ENCODE results near the gene OR8H2.
"Not testable (repeated sequence)": the region's sequence is repeated elsewhere in the genome, so short reads cannot be mapped to it uniquely, and the experiment has no call there.

The OR8H2 gene, protein sequence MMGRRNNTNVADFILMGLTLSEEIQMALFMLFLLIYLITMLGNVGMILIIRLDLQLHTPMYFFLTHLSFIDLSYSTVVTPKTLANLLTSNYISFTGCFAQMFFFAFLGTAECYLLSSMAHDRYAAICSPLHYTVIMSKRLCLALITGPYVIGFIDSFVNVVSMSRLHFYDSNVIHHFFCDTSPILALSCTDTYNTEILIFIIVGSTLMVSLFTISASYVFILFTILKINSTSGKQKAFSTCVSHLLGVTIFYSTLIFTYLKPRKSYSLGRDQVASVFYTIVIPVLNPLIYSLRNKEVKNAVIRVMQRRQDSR

DNA sequence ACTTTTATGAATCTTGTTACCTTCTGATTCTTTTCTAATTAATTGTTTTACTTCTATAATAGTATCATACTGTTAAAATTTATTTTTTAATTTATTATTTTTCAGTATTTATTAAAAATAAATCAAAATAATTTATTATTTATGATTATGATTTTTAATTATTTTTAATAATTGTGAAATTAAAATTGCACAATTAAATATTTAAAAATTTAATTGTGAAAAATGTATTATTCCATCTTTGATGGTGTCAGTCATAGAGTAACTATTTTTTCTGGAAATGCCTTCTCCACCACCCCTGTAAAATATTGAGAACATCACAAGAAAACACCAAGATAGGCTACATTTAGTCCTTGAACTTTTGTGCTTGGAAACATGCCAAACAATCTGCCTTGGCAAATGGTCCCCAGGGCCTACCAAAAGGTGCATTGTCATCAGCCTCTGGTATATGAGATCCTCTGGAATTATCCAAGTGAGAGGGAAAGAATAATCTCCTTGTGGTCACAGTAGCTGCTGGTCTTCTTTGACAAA lies at the start of gene OR8H2:
TSS of gene OR8H2 (plus strand) at position 478 of the 528 bp plus-strand sequence. CDS start 1,356 bp downstream, outside the sequence.
- Histone ChIP-seq H3K27me3 (ENCODE audit: insufficient read depth, low read length) (no peaks in the 10 kb centered on the region), H3K4me2 (ENCODE audit: low read length) (no peak within 1 kb of the TSS), H3K27ac (ENCODE audit: low read depth, low read length, poor library complexity, severe bottlenecking) (no peak within 1 kb of the TSS), H4K20me1 (ENCODE audit: insufficient read depth, low read length) (no peaks in the 10 kb centered on the region), H3K4me1 (ENCODE audit: insufficient read depth, low read length, severe bottlenecking) (no peaks in the 10 kb centered on the region), H2AFZ (ENCODE audit: low read length) (no peak within 1 kb of the TSS), H3K79me2 (ENCODE audit: insufficient read depth, low read length) (no peaks in the 10 kb centered on the region), H3K4me3 (ENCODE audit: low read depth, low read length, poor library complexity, severe bottlenecking) (no peak within 1 kb of the TSS), H3K36me3 (ENCODE audit: insufficient read depth, low read length) (no peaks in the 10 kb centered on the region), H3K9me3 (ENCODE audit: low read length) (no peaks in the 10 kb centered on the region), H3F3A (ENCODE audit: insufficient read depth, low read length) (no peaks in the 10 kb centered on the region), H3K9ac (ENCODE audit: low read length) (no peak within 1 kb of the TSS), H3K9me2 (ENCODE audit: low read depth, low read length) (no peaks in the 10 kb centered on the region)
- no peak for TF ChIP-seq EZH2 (IDR thresholded peaks at IDR 0.05; ENCODE audit: borderline replicate concordance, low read length)
- TF ChIP-seq, protein P1, sequence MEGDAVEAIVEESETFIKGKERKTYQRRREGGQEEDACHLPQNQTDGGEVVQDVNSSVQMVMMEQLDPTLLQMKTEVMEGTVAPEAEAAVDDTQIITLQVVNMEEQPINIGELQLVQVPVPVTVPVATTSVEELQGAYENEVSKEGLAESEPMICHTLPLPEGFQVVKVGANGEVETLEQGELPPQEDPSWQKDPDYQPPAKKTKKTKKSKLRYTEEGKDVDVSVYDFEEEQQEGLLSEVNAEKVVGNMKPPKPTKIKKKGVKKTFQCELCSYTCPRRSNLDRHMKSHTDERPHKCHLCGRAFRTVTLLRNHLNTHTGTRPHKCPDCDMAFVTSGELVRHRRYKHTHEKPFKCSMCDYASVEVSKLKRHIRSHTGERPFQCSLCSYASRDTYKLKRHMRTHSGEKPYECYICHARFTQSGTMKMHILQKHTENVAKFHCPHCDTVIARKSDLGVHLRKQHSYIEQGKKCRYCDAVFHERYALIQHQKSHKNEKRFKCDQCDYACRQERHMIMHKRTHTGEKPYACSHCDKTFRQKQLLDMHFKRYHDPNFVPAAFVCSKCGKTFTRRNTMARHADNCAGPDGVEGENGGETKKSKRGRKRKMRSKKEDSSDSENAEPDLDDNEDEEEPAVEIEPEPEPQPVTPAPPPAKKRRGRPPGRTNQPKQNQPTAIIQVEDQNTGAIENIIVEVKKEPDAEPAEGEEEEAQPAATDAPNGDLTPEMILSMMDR (IDR thresholded peaks at IDR 0.05; ENCODE audit: low read length): no peak

DNA sequence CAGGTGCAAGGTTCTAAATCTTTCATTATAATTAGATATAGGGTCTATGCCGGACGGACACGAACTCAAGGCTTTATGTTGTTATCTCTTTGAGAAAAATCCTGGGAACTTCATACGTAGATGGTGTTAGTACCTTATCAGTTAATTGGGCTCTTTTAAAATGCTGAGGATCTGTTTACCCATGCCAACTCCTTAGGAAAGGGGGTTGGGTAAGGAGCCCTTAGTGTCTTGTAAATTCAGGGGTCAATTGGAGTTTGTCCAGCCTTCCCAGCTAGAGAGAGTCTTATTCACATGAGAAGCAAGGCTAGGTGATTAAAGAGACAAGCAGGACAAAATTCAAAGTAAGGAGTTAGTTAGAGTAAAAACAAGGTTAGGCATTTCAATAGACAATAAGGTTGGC lies 47.1 kb upstream of the OR8H2 start:
- not testable (repeated sequence) for H3K4me2 ChIP-seq (ENCODE audit: low read length); H3K9ac ChIP-seq (ENCODE audit: low read length); H3K9me3 ChIP-seq (ENCODE audit: low read length); H2AFZ ChIP-seq (ENCODE audit: low read length); H4K20me1 ChIP-seq (ENCODE audit: insufficient read depth, low read length); H3K4me3 ChIP-seq (ENCODE audit: low read depth, low read length, poor library complexity, severe bottlenecking); H3K9me2 ChIP-seq (ENCODE audit: low read depth, low read length); H3K36me3 ChIP-seq (ENCODE audit: insufficient read depth, low read length); H3F3A ChIP-seq (ENCODE audit: insufficient read depth, low read length); H3K27me3 ChIP-seq (ENCODE audit: insufficient read depth, low read length); H3K27ac ChIP-seq (ENCODE audit: low read depth, low read length, poor library complexity, severe bottlenecking); H3K4me1 ChIP-seq (ENCODE audit: insufficient read depth, low read length, severe bottlenecking); H3K79me2 ChIP-seq (ENCODE audit: insufficient read depth, low read length)

DNA sequence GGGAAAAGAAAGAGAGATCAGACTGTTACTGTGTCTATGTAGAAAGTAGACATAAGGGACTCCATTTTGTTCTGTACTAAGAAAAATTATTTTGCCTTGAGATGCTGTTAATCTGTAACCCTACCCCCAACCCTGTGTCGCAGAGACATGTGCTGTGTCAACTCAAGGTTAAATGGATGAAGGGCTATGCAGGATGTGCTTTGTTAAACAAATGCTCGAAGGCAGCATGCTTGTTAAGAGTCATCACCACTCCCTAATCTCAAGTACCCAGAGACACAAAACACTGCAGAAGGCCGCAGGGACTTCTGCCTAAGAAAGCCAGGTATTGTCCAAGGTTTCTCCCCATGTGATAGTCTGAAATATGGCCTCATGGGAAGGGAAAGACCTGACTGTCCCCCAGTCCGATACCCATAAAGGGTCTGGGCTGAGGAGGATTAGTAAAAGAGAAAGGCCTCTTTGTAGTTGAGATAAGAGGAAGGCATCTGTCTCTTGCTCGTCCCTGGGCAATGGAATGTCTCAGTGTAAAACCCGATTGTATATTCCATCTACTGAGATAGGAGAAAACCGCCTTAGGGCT lies 45.7 kb upstream of the OR8H2 start:
- not testable (repeated sequence) for H3K27me3 ChIP-seq (ENCODE audit: insufficient read depth, low read length); H3K4me3 ChIP-seq (ENCODE audit: low read depth, low read length, poor library complexity, severe bottlenecking); H3K4me2 ChIP-seq (ENCODE audit: low read length); H3K9ac ChIP-seq (ENCODE audit: low read length); H2AFZ ChIP-seq (ENCODE audit: low read length); H3K4me1 ChIP-seq (ENCODE audit: insufficient read depth, low read length, severe bottlenecking); H3K27ac ChIP-seq (ENCODE audit: low read depth, low read length, poor library complexity, severe bottlenecking); H3K9me2 ChIP-seq (ENCODE audit: low read depth, low read length); H3F3A ChIP-seq (ENCODE audit: insufficient read depth, low read length); H3K36me3 ChIP-seq (ENCODE audit: insufficient read depth, low read length); H3K9me3 ChIP-seq (ENCODE audit: low read length); H3K79me2 ChIP-seq (ENCODE audit: insufficient read depth, low read length); H4K20me1 ChIP-seq (ENCODE audit: insufficient read depth, low read length)

DNA sequence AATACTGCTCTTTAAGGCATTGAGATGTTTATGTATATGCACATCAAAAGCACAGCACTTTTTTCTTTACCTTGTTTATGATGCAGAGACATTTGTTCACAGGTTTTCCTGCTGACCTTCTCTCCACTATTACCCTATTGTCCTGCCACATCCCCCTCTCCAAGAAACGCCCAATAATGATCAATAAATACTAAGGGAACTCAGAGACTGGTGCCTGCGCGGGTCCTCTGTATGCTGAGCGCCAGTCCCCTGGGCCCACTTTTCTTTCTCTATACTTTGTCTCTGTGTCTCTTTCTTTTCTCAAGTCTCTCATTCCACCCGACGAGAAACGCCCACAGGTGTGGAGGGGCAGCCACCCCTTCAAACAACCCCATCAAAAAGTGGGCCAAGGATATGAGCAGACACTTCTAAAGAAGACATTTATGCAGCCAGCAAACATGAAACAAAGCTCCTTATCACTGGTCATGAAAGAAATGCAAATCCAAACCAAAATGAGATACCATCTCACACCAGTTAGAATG lies 45.2 kb upstream of the OR8H2 start:
- not testable (repeated sequence) for H3K9me3 ChIP-seq (ENCODE audit: low read length); H3K9me2 ChIP-seq (ENCODE audit: low read depth, low read length); H3K36me3 ChIP-seq (ENCODE audit: insufficient read depth, low read length); H3K27me3 ChIP-seq (ENCODE audit: insufficient read depth, low read length); H3K4me1 ChIP-seq (ENCODE audit: insufficient read depth, low read length, severe bottlenecking); H3K9ac ChIP-seq (ENCODE audit: low read length); H3K79me2 ChIP-seq (ENCODE audit: insufficient read depth, low read length); H4K20me1 ChIP-seq (ENCODE audit: insufficient read depth, low read length); H3K4me2 ChIP-seq (ENCODE audit: low read length); H3K27ac ChIP-seq (ENCODE audit: low read depth, low read length, poor library complexity, severe bottlenecking); H3K4me3 ChIP-seq (ENCODE audit: low read depth, low read length, poor library complexity, severe bottlenecking); H2AFZ ChIP-seq (ENCODE audit: low read length); H3F3A ChIP-seq (ENCODE audit: insufficient read depth, low read length)

Measured in OCI-LY1 (cell line).